Ovary (tissue), 10 donors: ENCODE measurements around the gene LHX6. TPM values are rescaled to one million over a fixed set of nuclear protein-coding genes. Genes with fewer than 3 reads are reported as not detected.
A peak's percentile ranks its signal among the peaks of the same experiment; 100 is the strongest.

Source experiments
- DNase-seq, 5 donors: peaks; one replicate each; pipeline ENCODE4 v3.0.0-alpha.2; 2019 to 2020
- H3K27ac ChIP-seq, 2 donors: fragments of 200-600 bp; one replicate each; pipeline versions ENCODE4 v1.5.1 to v1.8.0; 2019 to 2022
- H3K27me3 ChIP-seq: fragments of 200-600 bp; one replicate; pipeline ENCODE4 v1.8.0; 2022
- H3K36me3 ChIP-seq: fragments of 200-600 bp; sonication (generic); one replicate; pipeline ENCODE4 v1.5.1; 2019
- H3K4me1 ChIP-seq: one replicate; pipeline ENCODE4 v1.8.1; 2013; ENCODE audit warnings: mild to moderate bottlenecking, moderate library complexity; ENCODE audit not compliant: insufficient read depth
- H3K4me3 ChIP-seq: fragments of 200-600 bp; sonication (generic); one replicate; pipeline ENCODE4 v1.5.1; 2017
- H3K9me3 ChIP-seq, 2 donors: fragments of 200-600 bp in 1 of 2; sonication (generic) in 1 of 2; one replicate each; pipeline versions ENCODE4 v1.5.1 to v1.8.1; 2013 to 2019; ENCODE audit warnings: mild to moderate bottlenecking in 1 of 2, moderate library complexity in 1 of 2
- EP300 ChIP-seq: sonication (generic); formaldehyde crosslinking; IDR thresholded peaks from one replicate; pipeline ENCODE4 v1.6.1; 2017; ENCODE audit warnings: antibody characterized with exemption
- POLR2A ChIP-seq: fragments of 450-650 bp; IDR thresholded peaks from one replicate; pipeline ENCODE4 v1.6.1; 2017; ENCODE audit warnings: antibody characterized with exemption, mild to moderate bottlenecking, moderate library complexity
- WGBS, 3 donors: extraction: QIAGEN DNeasy Blood & Tissue Kit in 1 of 3; methylation state at CpG; one replicate each; pipeline versions ENCODE4 v1.1.5 to v1.1.7; 2013 to 2017; 5-methylcytosine and 5-hydroxymethylcytosine counted together
- intact Hi-C, 4 donors: fragments of 100-400 bp; cut with DNase I; formaldehyde crosslinking; loops; one replicate each; pipeline versions ENCODE4 v1.11.0 to v1.15.1; 2022 to 2023
- long read RNA-seq, 3 donors: library from polyadenylated mRNA in 2 of 3; unstranded in 2 of 3; transcript quantifications; one replicate each; pipeline ENCODE4 v2.0.0 and lab custom pipeline, GENCODE V29; 2021 to 2026
- polyA plus RNA-seq, 2 donors: library from polyadenylated mRNA; stranded (reverse); fragments of 200-250 nt in 1 of 2; fragments of 350-450 nt in 1 of 2; fragmentation: Illumina TruSeq in 1 of 2; extraction: RNeasy Lipid Tissue Mini Kit (QIAGEN cat#74804) in 1 of 2; gene quantifications; one replicate each; pipeline ENCODE4 v1.2.3, GENCODE V29; 2013 to 2014
- total RNA-seq, 7 donors: library from RNA; depleted of rRNA in 2 of 7; stranded (reverse); fragments of >200 nt in 2 of 7; fragmentation: NEBNext Ultra II Directional in 3 of 7; extraction: Animal tissue kit (Norgen Biotek cat#: 25700) in 3 of 7; gene quantifications; one replicate each; pipeline versions ENCODE4 v1.1.0 to v1.2.4, GENCODE V29; 2016 to 2023
- TF ChIP-seq, protein P1 (sequence below), 3 donors: fragments of 450-650 bp in 2 of 3; fragments of 200-600 bp in 1 of 3; IDR thresholded peaks; one replicate each; pipeline versions ENCODE4 v1.5.1 to v1.8.0; 2016 to 2022; ENCODE audit warnings: antibody characterized with exemption in 3 of 3, mild to moderate bottlenecking in 1 of 3
- donor health status: DM: no; HTN: no; CAD: no; lungs with moderate emphysema.
- donor health status: DM: no; HTN: no; CAD: no.
- donor health status: Bipolar disorder and iron deficiency.
- donor health status: DM: yes; HTN: yes; CAD: no.
- donor health status: DM: no; HTN: no; CAD: no.
- donor health status: DM: yes; HTN: yes; CAD: no.

Gene LHX6
- total RNA-seq (1 to 10 TPM in 6 of 7 donors, under 1 TPM in 1; 0.46 to 8.8 (median 2.1) TPM), polyA plus RNA-seq (1 to 10 TPM; 5.0 to 6.6 TPM)
- long read RNA-seq, donor 1, partial matches to known transcripts: 2 of 5 reads
- long read RNA-seq, donor 1, other reads (novel, unspliced or antisense): 2 of 5 reads
- long read RNA-seq, donor 2, partial matches to known transcripts: 0 of 1 reads
- long read RNA-seq, donor 2, other reads (novel, unspliced or antisense): 0 of 1 reads
- long read RNA-seq, donor 3, partial matches to known transcripts: 3 of 10 reads
- long read RNA-seq, donor 3, other reads (novel, unspliced or antisense): 3 of 10 reads

DNA sequence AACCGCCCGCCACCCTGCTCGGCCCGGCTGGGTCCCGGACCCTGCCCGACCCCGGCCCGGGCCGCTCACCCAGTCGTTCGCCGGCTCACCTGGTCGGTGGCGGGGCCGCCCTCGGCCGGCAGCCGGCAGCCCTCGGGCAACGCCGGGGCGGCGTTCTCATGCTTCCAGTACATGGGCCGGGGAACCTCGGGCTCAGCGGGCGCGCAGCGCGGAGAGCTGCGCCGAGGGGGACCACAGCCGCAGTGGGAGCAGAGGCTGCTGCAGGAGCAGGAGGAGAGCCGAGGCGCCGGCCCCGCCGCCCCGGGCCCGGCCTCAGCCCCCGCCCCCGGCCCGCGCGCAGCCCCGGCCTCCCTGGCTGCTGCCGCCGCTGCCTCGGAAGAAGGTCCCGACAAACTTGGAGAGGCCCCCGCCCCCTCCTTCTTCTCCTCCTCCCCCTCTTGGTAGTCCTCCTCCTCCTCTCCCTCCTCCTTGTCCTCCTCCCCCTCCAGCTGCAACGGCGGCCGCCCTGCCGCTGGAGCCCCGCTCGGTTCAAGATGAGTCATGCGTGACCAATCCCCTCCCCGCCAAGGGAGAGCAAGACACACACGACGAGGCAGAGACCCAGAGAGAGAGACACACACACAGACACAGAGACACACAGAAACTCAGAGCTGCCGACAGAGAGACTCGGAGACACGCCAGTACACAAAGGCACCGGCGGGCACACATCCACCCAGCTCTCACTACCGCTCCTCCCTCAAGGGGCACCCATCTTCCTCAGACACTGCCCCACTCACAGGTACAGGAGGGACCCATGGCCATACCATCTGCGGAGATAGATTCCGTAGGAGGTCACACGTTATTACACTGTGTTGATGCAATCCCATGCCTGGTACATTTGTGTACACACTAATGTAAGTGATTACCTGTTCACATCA, at the start of gene LHX6:
Gene LHX6, minus strand, starts transcription at position 390 of the 917 bp plus-strand sequence. Its CDS starts 217 bp downstream, at position 173.
- Histone ChIP-seq H3K36me3 (no peaks in the 10 kb centered on the region), H3K27ac (no peak within 1 kb of the TSS), H3K4me3 (peak within 1 kb of the TSS; percentile 31), H3K27me3 (no peaks in the 10 kb centered on the region), H3K4me1 (no peaks in the 10 kb centered on the region), H3K9me3 (no peaks in the 10 kb centered on the region)
- TF ChIP-seq, protein P1, sequence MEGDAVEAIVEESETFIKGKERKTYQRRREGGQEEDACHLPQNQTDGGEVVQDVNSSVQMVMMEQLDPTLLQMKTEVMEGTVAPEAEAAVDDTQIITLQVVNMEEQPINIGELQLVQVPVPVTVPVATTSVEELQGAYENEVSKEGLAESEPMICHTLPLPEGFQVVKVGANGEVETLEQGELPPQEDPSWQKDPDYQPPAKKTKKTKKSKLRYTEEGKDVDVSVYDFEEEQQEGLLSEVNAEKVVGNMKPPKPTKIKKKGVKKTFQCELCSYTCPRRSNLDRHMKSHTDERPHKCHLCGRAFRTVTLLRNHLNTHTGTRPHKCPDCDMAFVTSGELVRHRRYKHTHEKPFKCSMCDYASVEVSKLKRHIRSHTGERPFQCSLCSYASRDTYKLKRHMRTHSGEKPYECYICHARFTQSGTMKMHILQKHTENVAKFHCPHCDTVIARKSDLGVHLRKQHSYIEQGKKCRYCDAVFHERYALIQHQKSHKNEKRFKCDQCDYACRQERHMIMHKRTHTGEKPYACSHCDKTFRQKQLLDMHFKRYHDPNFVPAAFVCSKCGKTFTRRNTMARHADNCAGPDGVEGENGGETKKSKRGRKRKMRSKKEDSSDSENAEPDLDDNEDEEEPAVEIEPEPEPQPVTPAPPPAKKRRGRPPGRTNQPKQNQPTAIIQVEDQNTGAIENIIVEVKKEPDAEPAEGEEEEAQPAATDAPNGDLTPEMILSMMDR (IDR thresholded peaks at IDR 0.05): no peak
- TF ChIP-seq EP300: no peak
- TF ChIP-seq POLR2A: no peak
- intact Hi-C loops: no loop called here
- DNase-seq: no peak
- 2 to 8% (median 5%) methylated on average over 24 to 69 of the region's 70 CpGs for WGBS, 3 donors

DNA sequence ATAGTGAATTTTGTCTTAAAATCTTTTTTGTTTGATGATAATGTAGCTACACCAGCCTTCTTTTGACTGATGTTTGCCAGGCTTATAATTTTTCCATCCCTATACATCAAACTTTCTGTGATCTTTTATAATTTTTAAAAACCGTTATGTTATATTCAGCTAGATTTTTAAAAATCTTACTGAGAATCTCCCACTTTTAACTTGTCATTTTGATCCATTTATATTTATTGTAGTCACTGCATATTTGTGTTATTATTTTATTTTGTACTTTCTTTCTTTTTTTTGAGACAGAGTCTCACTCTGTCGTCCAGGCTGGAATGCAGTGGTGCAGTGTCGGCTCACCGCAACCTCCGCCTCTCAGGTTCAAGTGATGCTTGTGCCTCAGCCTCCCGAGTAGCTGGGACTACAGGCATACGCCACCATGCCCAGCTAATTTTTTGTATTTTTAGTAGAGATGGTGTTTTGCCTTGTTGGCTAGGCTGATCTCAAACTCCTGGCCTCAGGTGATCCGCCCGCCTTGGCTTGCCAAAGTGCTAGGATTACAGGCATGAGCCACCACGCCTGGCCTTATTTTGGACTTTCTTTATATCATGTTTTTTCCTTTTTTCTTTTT, 48.6 kb upstream of the LHX6 start:
- no peak for DNase-seq
- no peak overlapping the region for H3K4me3 ChIP-seq
- 96 to 98% (median 97%) methylated on average over 10 of the region's 10 CpGs for WGBS, 3 donors
- H3K27me3 ChIP-seq: no peaks in the 10 kb centered on the region
- peaks cover 0 to 3% of the 10 kb centered on the region in 2 donors for H3K9me3 ChIP-seq
- no peaks in the 10 kb centered on the region for H3K36me3 ChIP-seq
- no peaks in the 10 kb centered on the region for H3K4me1 ChIP-seq
- intact Hi-C loops: no loop called here
- no peak overlapping the region for H3K27ac ChIP-seq
- TF ChIP-seq EP300 (no peak), POLR2A (no peak)
- TF ChIP-seq, protein P1 (IDR thresholded peaks at IDR 0.05): no peak

DNA sequence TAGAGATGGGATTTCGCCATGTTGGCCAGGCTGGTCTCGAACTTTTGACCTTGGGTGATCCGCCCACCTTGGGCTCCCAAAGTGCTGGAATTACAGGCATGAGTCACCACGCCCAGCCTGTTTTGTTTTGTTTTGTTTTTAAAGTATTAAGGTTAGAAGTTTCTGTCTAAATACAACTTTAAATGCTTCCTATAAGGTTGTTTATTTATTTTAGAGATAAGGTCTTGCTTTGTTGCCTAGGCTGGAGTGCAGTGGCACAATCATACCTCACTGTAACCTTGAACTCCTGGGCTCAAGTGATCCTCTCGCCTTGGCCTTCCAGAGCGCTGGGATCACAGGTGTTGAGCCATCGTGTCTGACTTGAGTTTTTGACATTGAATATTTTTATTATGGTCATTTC, 47.3 kb upstream of the LHX6 start:
- no peaks in the 10 kb centered on the region for H3K27me3 ChIP-seq
- H3K9me3 ChIP-seq: peaks cover 0 to 3% of the 10 kb centered on the region in 2 donors
- intact Hi-C loops: no loop called here
- TF ChIP-seq, protein P1 (IDR thresholded peaks at IDR 0.05): no peak
- TF ChIP-seq EP300 (no peak), POLR2A (no peak)
- no peak overlapping the region for H3K27ac ChIP-seq
- WGBS, 3 donors: 92% methylated on average over 7 of the region's 7 CpGs
- DNase-seq: no peak
- H3K4me1 ChIP-seq: no peaks in the 10 kb centered on the region
- no peak overlapping the region for H3K4me3 ChIP-seq
- no peaks in the 10 kb centered on the region for H3K36me3 ChIP-seq

DNA sequence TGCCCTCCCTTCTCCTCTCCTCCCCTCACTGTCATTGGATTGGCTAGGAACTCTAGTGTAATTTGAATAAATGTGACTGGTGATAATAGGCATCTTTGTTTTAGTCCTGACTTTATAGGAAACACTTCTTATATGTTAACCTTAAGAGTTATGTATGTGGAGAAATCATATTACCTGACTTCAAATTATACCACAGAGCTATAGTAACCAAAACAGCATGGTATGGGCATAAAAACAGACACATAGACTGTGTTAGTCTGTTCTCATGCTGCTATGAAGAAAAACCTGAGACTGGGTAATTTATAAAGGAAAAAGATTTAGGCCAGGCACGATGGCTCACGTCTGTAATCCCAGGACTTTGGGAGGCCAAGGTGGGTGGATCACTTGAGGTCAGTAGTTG, 45.3 kb upstream of the LHX6 start:
- no peaks in the 10 kb centered on the region for H3K36me3 ChIP-seq

More for the DNA sequence above, 45.3 kb upstream of the LHX6 start:
- Histone ChIP-seq H3K9me3 (peaks cover 0 to 3% of the 10 kb centered on the region in 2 donors), H3K27me3 (no peaks in the 10 kb centered on the region), H3K27ac (no peak overlapping the region), H3K4me3 (no peak overlapping the region), H3K4me1 (no peaks in the 10 kb centered on the region)
- no peak for TF ChIP-seq EP300
- DNase-seq: no peak
- WGBS, 3 donors: 88 to 93% (median 92%) methylated on average over 2 of the region's 2 CpGs
- intact Hi-C loops: no loop called here
